ENCODE measurements around the gene EXOC7. TPM values are rescaled to one million over a fixed set of nuclear protein-coding genes. Genes with fewer than 3 reads are reported as not detected.

The EXOC7 gene
- total RNA-seq, 1 donor from 2014 or later = 145 TPM

DNA sequence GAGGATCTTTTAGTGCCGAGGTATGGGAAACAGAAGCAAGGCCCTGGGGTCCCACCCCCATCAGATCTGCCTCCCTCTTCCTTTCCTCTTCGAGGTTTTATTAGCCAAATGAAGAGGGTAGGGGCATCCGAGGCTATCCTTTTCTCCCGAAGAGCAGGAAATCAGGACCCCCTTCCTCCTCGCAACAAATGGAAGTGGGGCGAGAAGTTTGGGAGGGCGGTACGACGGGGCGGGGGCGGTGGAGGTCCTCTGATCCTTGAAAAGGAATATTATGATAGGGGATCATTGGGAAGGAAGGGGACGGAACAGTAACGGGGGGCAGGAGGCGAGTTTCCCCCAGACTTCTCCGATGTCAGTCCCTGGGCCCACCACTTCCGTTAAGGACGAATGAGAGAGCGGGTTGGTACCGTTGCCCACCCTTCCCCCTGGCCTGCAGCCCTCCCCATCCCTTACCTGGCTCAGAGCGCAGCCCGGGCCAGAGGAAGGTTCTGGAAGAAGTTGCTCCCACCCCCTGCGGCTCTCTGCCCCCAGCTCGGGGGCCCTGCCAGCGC lies 37.1 kb upstream of the EXOC7 start:
- Histone ChIP-seq H4K20me1 (ENCODE audit: insufficient read depth, low read length) (no peaks in the 10 kb centered on the region), H3K4me2 (ENCODE audit: low read length) (peak overlapping the region; percentile 99), H2AFZ (ENCODE audit: low read depth, low read length) (no peak overlapping the region), H3K9ac (ENCODE audit: low read length) (no peak overlapping the region), H3K4me3 (ENCODE audit: insufficient read depth, low read depth, low read length) (peak overlapping the region; percentile 61), H3K79me2 (ENCODE audit: insufficient read depth, low read length) (no peaks in the 10 kb centered on the region), H3K27ac (ENCODE audit: low read depth, low read length) (no peak overlapping the region), H3K4me1 (ENCODE audit: insufficient read depth, low read length) (peaks cover 7% of the 10 kb centered on the region), H3K27me3 (ENCODE audit: insufficient read depth, low read length) (peaks cover 55% of the 10 kb centered on the region), H3K36me3 (ENCODE audit: insufficient read depth, low read length) (no peaks in the 10 kb centered on the region), H3K9me3 (ENCODE audit: insufficient read depth, low read depth, low read length) (no peaks in the 10 kb centered on the region)
- H3K36me3 Mint-ChIP-seq (ENCODE audit: low read depth, unreplicated experiment) = peaks cover 2% of the 10 kb centered on the region
- peak; percentile 3 for TF ChIP-seq EZH2 (IDR thresholded peaks at IDR 0.05; ENCODE audit: insufficient read depth, low read length)
- TF ChIP-seq, protein P1, sequence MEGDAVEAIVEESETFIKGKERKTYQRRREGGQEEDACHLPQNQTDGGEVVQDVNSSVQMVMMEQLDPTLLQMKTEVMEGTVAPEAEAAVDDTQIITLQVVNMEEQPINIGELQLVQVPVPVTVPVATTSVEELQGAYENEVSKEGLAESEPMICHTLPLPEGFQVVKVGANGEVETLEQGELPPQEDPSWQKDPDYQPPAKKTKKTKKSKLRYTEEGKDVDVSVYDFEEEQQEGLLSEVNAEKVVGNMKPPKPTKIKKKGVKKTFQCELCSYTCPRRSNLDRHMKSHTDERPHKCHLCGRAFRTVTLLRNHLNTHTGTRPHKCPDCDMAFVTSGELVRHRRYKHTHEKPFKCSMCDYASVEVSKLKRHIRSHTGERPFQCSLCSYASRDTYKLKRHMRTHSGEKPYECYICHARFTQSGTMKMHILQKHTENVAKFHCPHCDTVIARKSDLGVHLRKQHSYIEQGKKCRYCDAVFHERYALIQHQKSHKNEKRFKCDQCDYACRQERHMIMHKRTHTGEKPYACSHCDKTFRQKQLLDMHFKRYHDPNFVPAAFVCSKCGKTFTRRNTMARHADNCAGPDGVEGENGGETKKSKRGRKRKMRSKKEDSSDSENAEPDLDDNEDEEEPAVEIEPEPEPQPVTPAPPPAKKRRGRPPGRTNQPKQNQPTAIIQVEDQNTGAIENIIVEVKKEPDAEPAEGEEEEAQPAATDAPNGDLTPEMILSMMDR (IDR thresholded peaks at IDR 0.05; ENCODE audit: insufficient read depth, low read depth, low read length) = no peak
- DNase-seq (ENCODE audit: low read depth) (no peak), FAIRE-seq (no peak)
- H3K4me1 Mint-ChIP-seq (ENCODE audit: low read depth, unreplicated experiment) = peaks cover 14% of the 10 kb centered on the region
- no peak overlapping the region for H3K4me3 Mint-ChIP-seq (ENCODE audit: unreplicated experiment)
- peaks cover 45% of the 10 kb centered on the region for H3K27me3 Mint-ChIP-seq (ENCODE audit: low read depth, unreplicated experiment)
- H3K27ac Mint-ChIP-seq (ENCODE audit: unreplicated experiment) = peak overlapping the region; percentile 47
- H3K9me3 Mint-ChIP-seq (ENCODE audit: unreplicated experiment) = no peaks in the 10 kb centered on the region

DNA sequence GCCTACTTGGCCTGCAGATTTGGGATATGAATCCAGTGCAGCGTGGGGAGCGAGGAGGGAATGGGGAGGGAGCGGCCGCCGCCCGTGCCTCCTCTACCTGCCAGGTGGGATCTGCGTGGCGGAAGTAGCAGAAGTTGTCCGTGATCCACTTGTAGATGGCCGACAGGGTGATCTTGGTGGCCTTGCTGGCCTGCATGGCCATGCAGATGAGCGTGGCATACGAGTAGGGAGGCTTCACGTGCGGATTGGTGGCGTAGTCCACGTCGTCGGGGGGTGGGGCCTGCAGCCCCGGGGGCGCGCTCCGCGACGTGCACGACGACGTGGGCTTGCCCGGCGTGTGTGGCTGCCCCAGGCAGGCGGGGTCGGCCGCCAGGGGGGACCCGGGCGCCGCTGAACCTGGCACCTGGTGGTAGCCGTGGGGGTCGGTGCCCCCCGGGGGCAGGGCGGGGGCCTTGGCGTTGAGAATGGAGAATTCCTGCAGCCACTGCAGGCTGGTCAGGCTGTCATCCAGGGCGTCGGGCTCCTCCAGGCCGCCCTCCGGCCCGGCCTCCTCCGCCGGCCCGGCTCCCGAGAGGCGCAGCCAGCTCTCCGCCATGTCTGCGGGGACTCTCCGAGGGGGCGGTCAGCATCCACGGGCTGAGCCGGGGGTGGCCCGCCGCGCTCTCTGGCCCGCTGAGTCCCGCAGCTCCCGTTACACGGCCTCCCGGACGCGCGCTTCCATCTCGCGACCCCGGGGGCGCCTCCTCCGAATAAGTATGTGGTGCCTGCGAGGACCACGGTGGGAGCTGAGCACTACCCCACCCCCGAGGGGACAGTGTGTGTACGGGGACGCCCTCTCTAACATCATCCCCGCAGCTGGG lies 36.4 kb upstream of the EXOC7 start:
- no peak overlapping the region for H3K4me3 ChIP-seq (ENCODE audit: insufficient read depth, low read depth, low read length)

More for the DNA sequence above, 36.4 kb upstream of the EXOC7 start:
- H3K9ac ChIP-seq (ENCODE audit: low read length) = no peak overlapping the region
- DNase-seq (ENCODE audit: low read depth) = no peak
- H3K4me1 Mint-ChIP-seq (ENCODE audit: low read depth, unreplicated experiment) = peaks cover 14% of the 10 kb centered on the region
- peak; percentile 85 for TF ChIP-seq EZH2 (IDR thresholded peaks at IDR 0.05; ENCODE audit: insufficient read depth, low read length)
- TF ChIP-seq, protein P1 (IDR thresholded peaks at IDR 0.05; ENCODE audit: insufficient read depth, low read depth, low read length) = no peak
- no peaks in the 10 kb centered on the region for H4K20me1 ChIP-seq (ENCODE audit: insufficient read depth, low read length)
- no peaks in the 10 kb centered on the region for H3K79me2 ChIP-seq (ENCODE audit: insufficient read depth, low read length)
- H3K36me3 Mint-ChIP-seq (ENCODE audit: low read depth, unreplicated experiment) = peaks cover 2% of the 10 kb centered on the region
- no peak overlapping the region for H3K27ac ChIP-seq (ENCODE audit: low read depth, low read length)
- H2AFZ ChIP-seq (ENCODE audit: low read depth, low read length) = no peak overlapping the region
- peaks cover 47% of the 10 kb centered on the region for H3K27me3 Mint-ChIP-seq (ENCODE audit: low read depth, unreplicated experiment)
- no peaks in the 10 kb centered on the region for H3K9me3 ChIP-seq (ENCODE audit: insufficient read depth, low read depth, low read length)
- H3K4me2 ChIP-seq (ENCODE audit: low read length) = no peak overlapping the region
- H3K9me3 Mint-ChIP-seq (ENCODE audit: unreplicated experiment) = no peaks in the 10 kb centered on the region
- H3K36me3 ChIP-seq (ENCODE audit: insufficient read depth, low read length) = no peaks in the 10 kb centered on the region
- peaks cover 7% of the 10 kb centered on the region for H3K4me1 ChIP-seq (ENCODE audit: insufficient read depth, low read length)
- H3K27ac Mint-ChIP-seq (ENCODE audit: unreplicated experiment) = peak overlapping the region; percentile 47
- H3K4me3 Mint-ChIP-seq (ENCODE audit: unreplicated experiment) = peak overlapping the region; percentile 67
- H3K27me3 ChIP-seq (ENCODE audit: insufficient read depth, low read length) = peaks cover 55% of the 10 kb centered on the region
- no peak for FAIRE-seq
